H9 (cell line): ENCODE data around the gene PRKD2. TPM values are rescaled to one million over a fixed set of nuclear protein-coding genes. Genes with fewer than 3 reads are reported as not detected.
"Not testable (repeated sequence)": the region's sequence is repeated elsewhere in the genome, so short reads cannot be mapped to it uniquely, and the experiment has no call there.

Source experiments
- DNase-seq: peaks from one replicate; pipeline ENCODE4 v3.0.0-alpha.2; 2017
- H2AFZ ChIP-seq: one replicate; pipeline ENCODE4 v1.6.1; 2013; ENCODE audit warnings: mild to moderate bottlenecking, low read length, control low read depth, moderate library complexity
- H2AK5ac ChIP-seq: 2 replicates; pipeline ENCODE4 v1.6.1; 2013; ENCODE audit warnings: low read length, control low read depth, mixed read lengths; ENCODE audit not compliant: insufficient read length
- H2BK120ac ChIP-seq: one replicate; pipeline ENCODE4 v1.6.1; 2013; ENCODE audit warnings: low read depth, mild to moderate bottlenecking, low read length, control low read depth, inconsistent platforms; ENCODE audit not compliant: poor library complexity, severe bottlenecking
- H2BK12ac ChIP-seq: 2 replicates; pipeline ENCODE4 v1.6.1; 2013; ENCODE audit warnings: low read length, control low read depth, mixed read lengths, low read depth; ENCODE audit not compliant: insufficient read length
- H2BK15ac ChIP-seq: 2 replicates; pipeline ENCODE4 v1.6.1; 2013; ENCODE audit warnings: low read depth, low read length, control low read depth
- H2BK20ac ChIP-seq: one replicate; pipeline ENCODE4 v1.6.1; 2013; ENCODE audit warnings: low read depth, mild to moderate bottlenecking, low read length, control low read depth, inconsistent platforms; ENCODE audit not compliant: poor library complexity, severe bottlenecking
- H2BK5ac ChIP-seq: 2 replicates; pipeline ENCODE4 v1.6.1; 2013; ENCODE audit warnings: low read length, control low read depth, mixed read lengths; ENCODE audit not compliant: insufficient read length
- H3K14ac ChIP-seq: 2 replicates; pipeline ENCODE4 v1.6.1; 2013; ENCODE audit warnings: low read length, control low read depth; ENCODE audit not compliant: insufficient read depth
- H3K18ac ChIP-seq: 2 replicates; pipeline ENCODE4 v1.6.1; 2013; ENCODE audit warnings: low read depth, mild to moderate bottlenecking, mixed read lengths, low read length, control low read depth; ENCODE audit not compliant: insufficient read length
- H3K23ac ChIP-seq: 2 replicates; pipeline ENCODE4 v1.6.1; 2013; ENCODE audit warnings: low read length, control low read depth, mixed read lengths, low read depth; ENCODE audit not compliant: insufficient read length
- H3K23me2 ChIP-seq: 2 replicates; pipeline ENCODE4 v1.6.1; 2013; ENCODE audit warnings: low read depth, mild to moderate bottlenecking, mixed read lengths, low read length, control low read depth; ENCODE audit not compliant: insufficient read length, poor library complexity, severe bottlenecking
- H3K27ac ChIP-seq: 2 replicates; pipeline ENCODE4 v1.5.1; 2013; ENCODE audit warnings: low read length, control low read depth, mixed read lengths, low read depth; ENCODE audit not compliant: insufficient read length
- H3K27me3 ChIP-seq: 2 replicates; pipeline ENCODE4 v1.6.1; 2013; ENCODE audit warnings: low read length, control low read depth, inconsistent platforms; ENCODE audit not compliant: insufficient read depth
- H3K4ac ChIP-seq: 2 replicates; pipeline ENCODE4 v1.6.1; 2013; ENCODE audit warnings: low read depth, mild to moderate bottlenecking, control low read depth, inconsistent platforms, low read length, moderate library complexity
- H3K4me1 ChIP-seq: 2 replicates; pipeline ENCODE4 v1.6.1; 2013; ENCODE audit warnings: low read length, control low read depth, inconsistent platforms; ENCODE audit not compliant: insufficient read depth
- H3K4me2 ChIP-seq: 2 replicates; pipeline ENCODE4 v1.6.1; 2013; ENCODE audit warnings: low read length, control low read depth, mixed read lengths; ENCODE audit not compliant: insufficient read length, insufficient read depth
- H3K56ac ChIP-seq: 2 replicates; pipeline ENCODE4 v1.6.1; 2013; ENCODE audit warnings: low read depth, mild to moderate bottlenecking, mixed read lengths, low read length, control low read depth; ENCODE audit not compliant: insufficient read length
- H3K79me1 ChIP-seq: 2 replicates; pipeline ENCODE4 v1.6.1; 2013; ENCODE audit warnings: low read depth, mild to moderate bottlenecking, moderate library complexity, low read length, control low read depth, inconsistent platforms; ENCODE audit not compliant: insufficient read depth, poor library complexity, severe bottlenecking
- H3K79me2 ChIP-seq: 2 replicates; pipeline ENCODE4 v1.6.1; 2013; ENCODE audit warnings: low read length, control low read depth, inconsistent platforms; ENCODE audit not compliant: insufficient read depth
- H3K9ac ChIP-seq: 2 replicates; pipeline ENCODE4 v1.6.1; 2013; ENCODE audit warnings: low read length, control low read depth, mixed read lengths; ENCODE audit not compliant: insufficient read length; ENCODE audit errors: extremely low read depth
- H3K9me3 ChIP-seq: one replicate; pipeline ENCODE4 v1.6.1; 2013; ENCODE audit warnings: low read depth, low read length, inconsistent platforms; ENCODE audit not compliant: control insufficient read depth
- H3T11ph ChIP-seq: one replicate; pipeline ENCODE4 v1.6.1; 2013; ENCODE audit warnings: mild to moderate bottlenecking, low read length, control low read depth, inconsistent platforms
- H4K20me1 ChIP-seq: one replicate; pipeline ENCODE4 v1.6.1; 2013; ENCODE audit not compliant: control insufficient read depth, insufficient read length, insufficient read depth
- H4K5ac ChIP-seq: 2 replicates; pipeline ENCODE4 v1.6.1; 2013; ENCODE audit warnings: low read depth, mild to moderate bottlenecking, mixed read lengths, low read length, control low read depth; ENCODE audit not compliant: insufficient read length
- H4K8ac ChIP-seq: replicated peaks from 2 replicates; pipeline ENCODE4 v1.6.1; 2013; ENCODE audit warnings: low read length, control low read depth, mixed read lengths, low read depth; ENCODE audit not compliant: insufficient read length
- H4K91ac ChIP-seq: 2 replicates; pipeline ENCODE4 v1.6.1; 2013; ENCODE audit warnings: low read depth, mild to moderate bottlenecking, moderate library complexity, mixed read lengths, low read length, control low read depth; ENCODE audit not compliant: insufficient read length
- H3K27ac Mint-ChIP-seq, 3 experiments: 2 replicates in 2 of 3; 3 replicates in 1 of 3; pipeline ENCODE4 v1.8.0; 2020 to 2021; ENCODE audit warnings: mixed read lengths in 3 of 3, mild to moderate bottlenecking in 1 of 3, moderate library complexity in 1 of 3
- H3K27me3 Mint-ChIP-seq: 2 replicates; pipeline ENCODE4 v1.8.0; 2021; ENCODE audit warnings: low read depth, mild to moderate bottlenecking, moderate library complexity, mixed read lengths
- H3K36me3 Mint-ChIP-seq, 3 experiments: 2 replicates in 2 of 3; 3 replicates in 1 of 3; pipeline ENCODE4 v1.8.0; 2020 to 2021; ENCODE audit warnings: low read depth in 3 of 3, mixed read lengths in 3 of 3; ENCODE audit not compliant: insufficient read depth in 1 of 3
- H3K4me1 Mint-ChIP-seq, 2 experiments: 2 replicates each; pipeline ENCODE4 v1.8.0; 2020; ENCODE audit warnings: mixed read lengths in 2 of 2
- H3K4me3 Mint-ChIP-seq, 2 experiments: 2 replicates in 1 of 2; 3 replicates in 1 of 2; pipeline ENCODE4 v1.8.0; 2020 to 2021; ENCODE audit warnings: mild to moderate bottlenecking in 2 of 2, mixed read lengths in 2 of 2, moderate library complexity in 1 of 2
- H3K9me3 Mint-ChIP-seq, 2 experiments: 2 replicates in 1 of 2; 3 replicates in 1 of 2; pipeline ENCODE4 v1.8.0; 2020; ENCODE audit warnings: mild to moderate bottlenecking in 2 of 2, mixed read lengths in 2 of 2, moderate library complexity in 1 of 2
- WGBS: extraction: QIAGEN DNeasy Blood & Tissue Kit; methylation state at CpG from one replicate; pipeline ENCODE4 v1.1.7; 2013; ENCODE audit warnings: missing lambda C conversion rate, low lambda C conversion rate, mixed read lengths; ENCODE audit not compliant: insufficient read length; ENCODE audit errors: extremely low coverage; 5-methylcytosine and 5-hydroxymethylcytosine counted together
- total RNA-seq: library from RNA; stranded (reverse); gene quantifications from 2 replicates; pipeline ENCODE4 v1.2.1, GENCODE V29; 2021
- TF ChIP-seq, protein P1 (sequence below): fragments of 200-600 bp; sonication (generic); conservative IDR thresholded peaks from 3 replicates; pipeline ENCODE4 v1.8.0; 2021; ENCODE audit warnings: antibody characterized with exemption, mild to moderate bottlenecking

The PRKD2 gene
- total RNA-seq, 1 experiment from 2014 or later = 60.7 TPM

- Histone ChIP-seq H3K18ac (no peak overlapping the region), H3K4me1 (peaks cover 7% of the 10 kb centered on the region; the same call in 1 of the 2 replicates), H3K4me2 (no peak overlapping the region), H4K20me1 (no peaks in the 10 kb centered on the region), H2BK12ac (no peak overlapping the region), H4K5ac (no peak overlapping the region), H2AK5ac (no peak overlapping the region), H2BK5ac (peak overlapping the region; percentile 22), H4K8ac (no peak overlapping the region), H3K79me1 (no peaks in the 10 kb centered on the region), H3K79me2 (no peaks in the 10 kb centered on the region), H4K91ac (no peak overlapping the region), H3K56ac (no peak overlapping the region), H3K27ac (no peak overlapping the region), H2BK15ac (no peak overlapping the region), H2BK20ac (no peak overlapping the region), H2BK120ac (no peak overlapping the region), H2AFZ (no peak overlapping the region), H3K14ac (no peak overlapping the region), H3K4ac (no peak overlapping the region), H3K23ac (no peak overlapping the region), H3T11ph (no peak overlapping the region), H3K9me3 (no peaks in the 10 kb centered on the region), H3K27me3 (peaks cover 11% of the 10 kb centered on the region), H3K9ac (no peak overlapping the region), H3K23me2 (peaks cover 2% of the 10 kb centered on the region)
- no peaks in the 10 kb centered on the region; a peak in 1 of 5 replicates for H3K9me3 Mint-ChIP-seq
- peaks cover 37% of the 10 kb centered on the region for H3K27me3 Mint-ChIP-seq
- H3K4me1 Mint-ChIP-seq = peaks cover 20 to 31% of the 10 kb centered on the region in 2 experiments
- TF ChIP-seq, protein P1, sequence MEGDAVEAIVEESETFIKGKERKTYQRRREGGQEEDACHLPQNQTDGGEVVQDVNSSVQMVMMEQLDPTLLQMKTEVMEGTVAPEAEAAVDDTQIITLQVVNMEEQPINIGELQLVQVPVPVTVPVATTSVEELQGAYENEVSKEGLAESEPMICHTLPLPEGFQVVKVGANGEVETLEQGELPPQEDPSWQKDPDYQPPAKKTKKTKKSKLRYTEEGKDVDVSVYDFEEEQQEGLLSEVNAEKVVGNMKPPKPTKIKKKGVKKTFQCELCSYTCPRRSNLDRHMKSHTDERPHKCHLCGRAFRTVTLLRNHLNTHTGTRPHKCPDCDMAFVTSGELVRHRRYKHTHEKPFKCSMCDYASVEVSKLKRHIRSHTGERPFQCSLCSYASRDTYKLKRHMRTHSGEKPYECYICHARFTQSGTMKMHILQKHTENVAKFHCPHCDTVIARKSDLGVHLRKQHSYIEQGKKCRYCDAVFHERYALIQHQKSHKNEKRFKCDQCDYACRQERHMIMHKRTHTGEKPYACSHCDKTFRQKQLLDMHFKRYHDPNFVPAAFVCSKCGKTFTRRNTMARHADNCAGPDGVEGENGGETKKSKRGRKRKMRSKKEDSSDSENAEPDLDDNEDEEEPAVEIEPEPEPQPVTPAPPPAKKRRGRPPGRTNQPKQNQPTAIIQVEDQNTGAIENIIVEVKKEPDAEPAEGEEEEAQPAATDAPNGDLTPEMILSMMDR = no peak
- no CpG with 5 or more reads among the region's 15 CpGs for WGBS
- H3K36me3 Mint-ChIP-seq = no peaks in the 10 kb centered on the region
- DNase-seq = no peak
- H3K27ac Mint-ChIP-seq = no peak overlapping the region
- H3K4me3 Mint-ChIP-seq = no peak overlapping the region
Measured at GRCh38 chr19:46629546-46630025, 87.3 kb downstream of the PRKD2 start.

- H3K14ac ChIP-seq, H3K4me3 Mint-ChIP-seq, H3K9me3 Mint-ChIP-seq, H3K4me1 ChIP-seq, H3K4me2 ChIP-seq, H4K91ac ChIP-seq, H3T11ph ChIP-seq, H3K27ac Mint-ChIP-seq, H3K36me3 Mint-ChIP-seq, H3K18ac ChIP-seq, H3K79me2 ChIP-seq, H3K9ac ChIP-seq, H2BK20ac ChIP-seq, H3K79me1 ChIP-seq, H2BK15ac ChIP-seq, DNase-seq, H3K4ac ChIP-seq, H4K20me1 ChIP-seq, H2BK5ac ChIP-seq, H2BK12ac ChIP-seq, H4K5ac ChIP-seq, H3K27ac ChIP-seq, H2AK5ac ChIP-seq, H2AFZ ChIP-seq, H3K23ac ChIP-seq, H4K8ac ChIP-seq, H2BK120ac ChIP-seq, H3K9me3 ChIP-seq, H3K23me2 ChIP-seq, H3K56ac ChIP-seq: not testable (repeated sequence)
- peaks cover 11% of the 10 kb centered on the region for H3K27me3 ChIP-seq
- Mint-ChIP-seq H3K4me1 (peaks cover 20 to 31% of the 10 kb centered on the region in 2 experiments), H3K27me3 (peaks cover 33% of the 10 kb centered on the region)
- WGBS = no CpG with 5 or more reads among the region's 7 CpGs
Measured at GRCh38 chr19:46628970-46629369, 87.9 kb downstream of the PRKD2 start.
